GM12865 (cell line): Measurements from ENCODE around the gene SUOX.

Source experiments
- DNase-seq: peaks from one replicate; pipeline ENCODE4 v3.0.0; 2010; ENCODE audit warnings: low read depth
- H3K4me3 ChIP-seq: 2 replicates; pipeline ENCODE4 v1.5.1; 2011; ENCODE audit warnings: mild to moderate bottlenecking, low read depth, low read length, control low read depth
- TF ChIP-seq, protein P1 (sequence below): IDR thresholded peaks from 2 replicates; pipeline ENCODE4 v1.5.1; 2011; ENCODE audit warnings: low read length, control low read depth, low read depth, inconsistent platforms; ENCODE audit not compliant: insufficient read depth; ENCODE audit errors: missing control alignments

The SUOX gene

DNA sequence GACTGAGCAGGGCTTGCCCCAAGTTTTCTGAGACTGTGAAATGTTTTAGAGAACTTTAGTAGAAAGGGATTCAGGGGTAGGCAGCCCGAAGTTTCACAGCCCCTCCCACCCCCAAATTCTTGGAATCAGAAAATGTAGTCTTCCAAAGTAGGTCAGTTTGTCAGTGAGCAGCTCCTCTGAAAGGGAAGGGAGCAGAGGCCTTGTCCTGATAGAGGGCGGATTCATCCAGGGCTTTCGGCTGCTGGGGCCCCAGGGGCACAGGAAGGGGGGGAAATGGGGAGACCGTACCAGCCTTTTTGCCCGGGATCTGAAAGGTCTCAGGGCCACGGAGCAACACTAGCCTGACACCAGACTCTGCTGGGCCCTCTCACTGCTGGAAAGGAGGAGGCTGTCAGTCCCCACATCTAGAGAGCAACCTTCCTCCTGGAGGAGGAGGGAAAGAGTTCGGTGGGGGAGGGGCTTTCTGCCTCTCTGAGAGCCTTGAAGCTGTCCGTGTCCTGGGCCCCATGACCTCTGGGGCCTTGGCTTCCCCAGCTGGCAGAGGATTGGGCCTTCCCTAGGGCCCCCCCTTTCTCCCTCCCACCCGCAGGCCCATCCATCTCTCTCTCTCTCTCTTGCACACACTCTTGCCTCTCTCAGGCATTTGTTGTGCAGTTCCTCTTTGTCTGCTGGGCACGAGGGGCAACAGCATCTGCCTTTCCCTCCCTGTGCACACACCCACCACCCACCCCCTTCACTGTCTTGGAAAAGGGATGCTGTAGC lies 23.5 kb downstream of the SUOX start, which contains the start of gene IKZF4:
Gene IKZF4 (plus strand): TSS at position 621 of the 762 bp plus-strand sequence. CDS start 451 bp downstream, outside the sequence.
- DNase-seq, result no peak
- TF ChIP-seq, protein P1, sequence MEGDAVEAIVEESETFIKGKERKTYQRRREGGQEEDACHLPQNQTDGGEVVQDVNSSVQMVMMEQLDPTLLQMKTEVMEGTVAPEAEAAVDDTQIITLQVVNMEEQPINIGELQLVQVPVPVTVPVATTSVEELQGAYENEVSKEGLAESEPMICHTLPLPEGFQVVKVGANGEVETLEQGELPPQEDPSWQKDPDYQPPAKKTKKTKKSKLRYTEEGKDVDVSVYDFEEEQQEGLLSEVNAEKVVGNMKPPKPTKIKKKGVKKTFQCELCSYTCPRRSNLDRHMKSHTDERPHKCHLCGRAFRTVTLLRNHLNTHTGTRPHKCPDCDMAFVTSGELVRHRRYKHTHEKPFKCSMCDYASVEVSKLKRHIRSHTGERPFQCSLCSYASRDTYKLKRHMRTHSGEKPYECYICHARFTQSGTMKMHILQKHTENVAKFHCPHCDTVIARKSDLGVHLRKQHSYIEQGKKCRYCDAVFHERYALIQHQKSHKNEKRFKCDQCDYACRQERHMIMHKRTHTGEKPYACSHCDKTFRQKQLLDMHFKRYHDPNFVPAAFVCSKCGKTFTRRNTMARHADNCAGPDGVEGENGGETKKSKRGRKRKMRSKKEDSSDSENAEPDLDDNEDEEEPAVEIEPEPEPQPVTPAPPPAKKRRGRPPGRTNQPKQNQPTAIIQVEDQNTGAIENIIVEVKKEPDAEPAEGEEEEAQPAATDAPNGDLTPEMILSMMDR, result no peak
- H3K4me3 ChIP-seq, result no peak within 1 kb of the TSS

DNA sequence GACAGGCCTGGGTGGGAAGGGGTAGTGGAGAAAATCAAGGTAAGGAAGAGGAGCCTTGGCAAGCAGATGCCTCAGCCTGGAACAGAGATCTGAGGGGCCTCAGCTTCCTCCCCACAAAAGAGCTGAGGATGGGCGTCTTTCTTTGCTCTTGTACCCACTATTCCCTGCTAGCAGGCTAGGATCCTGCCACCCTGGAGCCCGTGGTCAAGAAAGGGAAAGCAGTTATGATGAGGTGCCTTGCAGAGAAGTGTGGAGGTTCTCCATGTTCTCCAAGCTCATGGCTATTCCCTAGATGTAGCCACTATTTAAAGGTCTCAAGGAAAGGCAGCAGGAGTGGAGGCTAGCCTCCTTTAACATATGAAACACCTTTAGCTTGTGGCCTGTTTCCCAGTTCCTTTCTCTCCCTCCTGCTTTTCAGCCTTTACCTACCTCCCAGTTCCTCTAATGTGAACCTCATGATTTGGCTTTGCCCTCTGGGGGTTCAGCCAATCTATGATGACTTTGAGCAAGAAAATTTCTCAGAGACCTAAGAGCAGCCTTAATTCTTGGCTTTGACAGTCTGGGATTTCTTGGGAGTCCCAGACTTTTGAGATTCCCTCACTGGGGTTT lies 24.9 kb downstream of the SUOX start:
- no peak for DNase-seq
- no peak overlapping the region for H3K4me3 ChIP-seq
- TF ChIP-seq, protein P1, result no peak

DNA sequence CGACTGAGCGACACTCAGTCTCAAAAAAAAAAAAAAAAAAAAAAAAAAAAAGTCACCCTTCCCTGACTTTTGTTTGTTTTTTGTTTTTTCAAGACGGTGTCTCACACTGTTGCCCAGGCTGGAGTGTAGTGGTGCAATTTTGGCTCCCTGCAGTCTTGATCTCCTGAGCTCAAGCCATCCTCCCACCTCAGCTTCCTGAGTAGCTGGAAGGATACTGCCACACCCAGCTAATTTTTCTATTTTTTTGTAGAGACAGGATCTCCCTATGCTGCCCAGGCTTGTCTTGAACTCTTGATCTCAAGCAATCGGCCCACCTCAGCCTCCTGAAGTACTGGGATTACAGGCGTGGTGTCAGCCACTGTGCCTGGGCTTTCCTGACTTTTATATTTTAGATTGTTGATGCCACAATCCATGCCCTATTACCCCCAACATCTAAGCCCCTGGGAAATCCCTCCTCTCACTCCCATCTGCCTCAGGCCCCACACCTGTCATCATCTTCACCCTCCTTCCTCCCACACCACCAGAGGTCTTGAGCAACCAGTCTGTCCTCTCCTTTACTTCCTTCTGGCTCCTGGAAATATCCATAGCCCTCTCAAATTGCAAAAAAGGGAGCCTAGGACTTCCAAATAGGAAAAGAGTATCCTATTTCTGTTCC lies 31.6 kb downstream of the SUOX start:
- no peak for DNase-seq
- no peak overlapping the region for H3K4me3 ChIP-seq
- TF ChIP-seq, protein P1, result no peak

DNA sequence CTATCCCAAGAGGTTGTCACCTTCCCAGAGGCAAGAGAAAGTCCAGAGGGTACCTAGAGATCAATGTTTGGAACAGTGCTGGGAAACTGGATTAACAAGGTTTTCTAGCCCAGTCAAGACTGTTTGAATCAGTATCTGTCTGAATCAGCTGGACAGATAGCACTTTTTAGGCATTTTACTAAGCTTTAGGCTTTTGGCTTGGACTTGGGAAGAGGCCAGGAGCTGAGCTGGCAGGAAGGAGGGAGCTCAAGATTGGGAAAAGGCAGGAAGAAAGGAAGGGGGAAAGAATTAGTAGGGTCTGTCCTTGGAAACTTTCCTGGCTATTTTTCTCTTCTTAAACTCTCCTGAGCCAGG lies 32.1 kb downstream of the SUOX start:
- no peak for DNase-seq
- TF ChIP-seq, protein P1, result no peak
- H3K4me3 ChIP-seq, result no peak overlapping the region

DNA sequence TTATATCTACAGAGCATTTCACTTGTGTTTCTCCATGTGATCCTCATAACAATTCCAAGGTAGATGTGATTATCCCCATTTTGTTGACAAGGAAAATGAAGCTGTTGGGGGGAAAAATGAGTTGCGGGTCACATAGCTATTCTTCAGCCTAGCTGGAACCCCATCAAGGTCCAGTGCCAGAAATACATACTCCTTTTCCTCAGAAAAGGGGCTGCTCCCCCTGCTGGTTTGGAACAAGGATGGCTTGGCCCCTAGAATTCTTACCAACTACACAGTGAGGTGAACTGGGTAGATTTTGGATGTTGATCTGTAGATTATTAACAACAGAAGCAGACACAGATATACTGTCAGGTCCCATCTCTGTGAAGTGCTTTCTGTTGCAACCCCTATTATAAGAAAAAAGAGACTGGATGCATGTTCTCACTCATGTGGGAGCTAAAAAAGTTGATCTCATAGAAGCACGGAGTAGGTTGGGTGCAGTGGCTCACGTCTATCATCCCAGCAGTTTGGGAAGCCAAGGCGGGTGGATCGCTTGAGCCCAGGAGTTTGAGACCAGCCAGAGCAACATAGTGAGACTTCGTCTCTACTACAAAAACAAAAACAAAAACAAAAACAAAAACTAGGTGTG lies 32.7 kb downstream of the SUOX start:
- TF ChIP-seq, protein P1, result peak; percentile 69
- peak; percentile 63 for DNase-seq
- H3K4me3 ChIP-seq, result no peak overlapping the region

DNA sequence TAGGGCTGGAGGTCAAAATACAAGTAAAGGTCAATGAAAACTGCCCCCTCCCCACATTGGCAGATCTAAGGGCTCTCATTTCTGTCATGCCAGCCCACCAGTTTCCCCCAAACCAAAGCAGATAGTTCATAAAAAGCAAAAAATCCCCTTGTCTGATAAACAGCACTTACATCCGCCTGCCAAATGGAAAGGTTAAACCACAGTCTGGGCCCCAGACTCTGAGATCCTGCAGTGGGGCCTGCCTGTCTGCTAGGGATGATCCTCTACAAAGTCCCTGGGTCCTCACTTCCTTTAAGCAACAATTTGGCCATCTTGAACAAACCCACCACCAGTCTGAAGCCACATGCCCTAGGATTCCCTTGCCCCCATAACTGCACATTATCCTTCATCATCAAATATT lies 34.9 kb downstream of the SUOX start:
- DNase-seq, result no peak
- TF ChIP-seq, protein P1, result no peak
- no peak overlapping the region for H3K4me3 ChIP-seq
